Measurements from ENCODE around the gene TRIO.
A peak's percentile ranks its signal among the peaks of the same experiment; 100 is the strongest.

Gene TRIO

DNA sequence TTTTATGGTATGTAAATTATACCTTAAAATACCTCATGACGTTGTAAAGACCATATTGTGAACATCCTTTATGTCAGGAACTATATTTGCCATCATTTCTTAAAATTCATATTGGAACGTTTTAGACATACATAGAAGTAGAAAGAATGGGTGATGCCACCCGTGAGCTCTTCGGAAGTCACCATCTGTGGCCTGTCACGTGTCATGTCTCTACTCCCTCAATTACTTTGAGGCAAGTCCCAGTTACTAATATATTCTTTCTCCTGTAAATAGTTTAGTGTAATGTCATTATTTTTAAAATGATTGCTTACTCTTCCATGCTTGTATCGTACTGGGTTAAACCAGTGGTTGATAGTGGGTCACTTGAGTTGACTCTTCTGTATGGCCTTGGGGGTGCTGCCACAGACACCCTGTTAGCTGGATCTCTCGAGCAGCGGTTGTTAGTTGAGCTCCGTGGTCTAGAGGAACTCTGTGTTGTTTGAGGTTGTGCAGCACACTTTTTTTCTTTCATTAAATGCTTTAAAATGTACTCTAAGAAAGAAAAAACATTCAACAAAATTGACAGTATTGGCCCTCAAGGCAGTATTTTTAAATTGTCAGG, 66.2 kb downstream of the TRIO start:
- no peak for DNase-seq (ENCODE audit: low read depth)

DNA sequence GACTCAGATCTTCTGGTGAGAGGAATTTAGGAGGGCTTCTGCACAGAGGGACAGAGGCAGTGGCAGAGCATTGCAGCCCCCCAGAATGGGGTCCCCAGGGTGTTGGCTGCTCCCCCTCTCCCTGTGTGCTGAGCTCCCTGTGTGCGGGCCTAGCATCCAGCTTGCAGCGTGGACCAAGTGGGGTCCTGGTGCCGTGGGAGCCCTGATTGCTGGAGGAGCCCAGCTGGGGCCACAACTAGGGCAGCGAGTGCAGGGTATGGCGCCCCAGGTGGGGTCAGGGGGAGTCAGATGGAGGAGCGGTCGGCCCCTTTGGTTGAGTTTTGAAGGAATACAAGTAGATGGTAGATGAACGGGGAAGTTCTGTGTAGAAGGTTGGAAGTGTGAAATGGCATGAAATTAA, 66.7 kb downstream of the TRIO start:
- DNase-seq (ENCODE audit: low read depth), result no peak

DNA sequence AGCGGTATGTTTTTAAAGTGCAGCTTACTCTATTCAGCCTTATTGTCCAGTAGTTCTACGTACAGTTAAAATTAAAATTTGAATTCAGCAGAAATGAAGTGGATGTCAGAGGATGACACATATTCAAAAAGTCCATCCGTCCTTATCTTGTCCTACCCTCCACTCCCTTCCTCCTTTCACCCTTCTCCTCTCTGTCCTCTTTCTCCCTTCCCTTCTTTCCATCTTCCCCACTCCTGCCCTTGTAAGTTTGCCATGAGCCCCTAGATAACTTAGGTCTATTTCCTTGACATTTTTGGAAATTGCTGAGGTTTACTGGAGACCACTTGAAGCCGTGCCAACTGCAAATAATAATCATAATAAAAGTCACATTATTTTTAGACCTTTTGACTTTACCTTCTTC, 67.6 kb downstream of the TRIO start:
- no peak for DNase-seq (ENCODE audit: low read depth)

DNA sequence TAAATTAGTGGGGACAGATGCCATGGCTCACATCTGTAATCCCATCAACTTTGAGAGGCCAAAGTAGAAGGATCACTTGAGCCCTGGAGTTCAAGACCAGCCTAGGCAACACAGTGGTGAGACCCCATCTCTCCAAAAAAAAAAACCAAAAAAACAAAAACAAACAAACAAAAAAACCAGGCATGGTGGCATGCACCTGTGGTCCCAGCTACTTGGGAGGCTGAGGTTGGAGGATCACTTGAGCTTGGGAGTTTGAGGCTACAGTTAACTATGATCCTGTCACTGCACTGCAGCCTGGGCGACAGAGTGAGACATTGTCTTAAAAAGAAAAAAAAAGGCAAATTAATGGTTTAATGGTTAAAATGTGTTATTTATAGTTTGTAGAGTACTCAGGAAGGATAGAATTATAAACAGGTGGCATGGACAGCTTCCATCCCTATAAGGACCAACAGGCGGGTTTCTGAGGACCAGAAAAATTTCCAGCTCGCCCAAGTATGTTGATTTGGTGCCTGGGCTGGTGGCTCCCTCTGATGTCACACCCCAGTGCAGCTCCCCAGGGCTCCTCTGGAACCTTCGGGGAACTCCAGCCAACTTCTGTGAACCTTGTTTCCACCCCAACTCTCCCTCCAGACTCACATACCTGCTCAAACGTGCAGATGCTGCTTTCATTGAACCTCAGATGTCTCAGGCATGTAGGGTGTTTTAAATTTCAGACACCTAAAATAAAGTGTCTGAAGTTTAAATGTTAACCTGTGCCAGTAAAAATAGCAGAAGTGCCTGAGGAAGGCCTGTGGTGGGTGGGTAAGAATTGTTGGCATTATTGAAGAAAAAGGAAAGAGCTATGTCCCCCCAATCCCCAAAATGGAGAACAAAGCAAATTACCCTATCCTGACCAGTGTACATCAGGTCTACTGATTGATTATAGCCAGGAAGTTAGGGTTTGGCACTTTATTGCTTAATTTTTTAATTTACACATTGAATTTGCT, 69.0 kb downstream of the TRIO start:
- DNase-seq (ENCODE audit: low read depth), result no peak

DNA sequence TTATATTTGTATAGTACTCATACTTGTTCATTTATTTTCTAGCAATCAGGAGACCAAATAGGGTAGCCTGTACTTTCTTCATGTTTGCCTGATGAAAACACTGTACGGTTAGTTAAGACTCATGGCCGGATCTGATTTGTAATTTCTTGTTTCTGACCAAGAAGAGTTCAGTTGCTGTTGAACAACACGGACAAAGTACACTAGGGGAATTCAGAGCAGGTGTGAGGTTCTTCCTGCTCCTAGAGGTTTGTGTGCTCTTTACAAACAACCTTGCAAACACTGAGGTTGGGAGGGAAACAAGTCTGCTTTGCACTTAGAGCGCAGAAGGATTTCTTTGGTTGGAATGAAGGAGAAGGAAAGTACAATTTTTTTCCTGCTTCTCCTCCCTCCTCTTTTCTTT, 69.7 kb downstream of the TRIO start:
- no peak for DNase-seq (ENCODE audit: low read depth)

DNA sequence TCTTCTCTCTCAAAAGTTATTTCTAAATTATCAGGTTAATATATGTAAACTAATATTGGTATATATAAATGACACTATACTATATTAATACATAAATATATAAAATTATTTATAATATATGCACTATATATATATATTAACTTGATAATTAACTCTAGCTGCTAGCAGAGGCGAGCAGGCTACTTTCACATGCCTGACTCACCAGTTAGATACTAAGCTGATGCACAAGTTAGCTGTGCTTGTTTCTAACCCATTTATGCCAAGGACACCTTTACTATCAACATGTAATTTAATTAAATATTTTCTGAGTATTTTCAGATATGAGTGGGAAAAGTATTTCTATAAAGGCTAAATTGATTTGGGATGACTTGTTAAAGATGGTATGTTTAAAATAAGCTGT, 70.1 kb downstream of the TRIO start:
- DNase-seq (ENCODE audit: low read depth), result no peak

DNA sequence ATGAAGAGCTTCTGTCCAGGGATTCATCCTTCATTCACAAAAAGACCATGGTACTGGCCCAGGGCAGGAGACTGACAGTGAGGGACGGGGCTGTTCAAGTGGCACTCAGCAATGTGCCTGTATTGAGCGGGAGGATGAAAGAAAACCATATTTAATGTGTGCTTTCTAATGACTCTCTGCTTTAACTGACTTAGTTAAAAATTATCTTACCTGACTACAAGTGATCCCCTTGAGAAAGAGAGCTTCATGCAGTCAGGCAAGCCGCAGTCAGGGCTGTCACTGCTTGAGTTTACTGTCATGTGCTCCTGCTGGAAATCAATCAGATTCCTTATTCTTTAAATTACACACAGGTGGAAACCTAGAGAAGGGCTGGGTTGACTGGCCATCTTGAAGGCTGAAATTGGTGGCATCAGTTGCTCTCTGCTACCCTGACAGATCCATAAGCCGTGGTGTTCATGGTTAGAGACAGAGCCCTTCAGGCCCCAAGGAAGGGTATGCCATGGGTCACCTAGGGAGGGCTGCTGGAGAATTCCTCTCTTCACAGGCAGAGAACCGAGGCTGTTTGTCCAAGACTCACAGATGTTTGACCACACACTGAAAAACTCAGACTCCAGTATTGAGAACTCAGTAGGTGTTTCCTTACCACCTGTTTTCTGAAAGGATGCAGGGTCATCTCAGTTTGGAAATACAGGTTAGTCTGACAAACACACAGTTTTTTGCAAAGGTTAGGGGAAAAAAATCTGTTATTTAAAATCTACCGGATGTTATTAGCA, 70.9 kb downstream of the TRIO start:
- no peak for DNase-seq (ENCODE audit: low read depth)

DNA sequence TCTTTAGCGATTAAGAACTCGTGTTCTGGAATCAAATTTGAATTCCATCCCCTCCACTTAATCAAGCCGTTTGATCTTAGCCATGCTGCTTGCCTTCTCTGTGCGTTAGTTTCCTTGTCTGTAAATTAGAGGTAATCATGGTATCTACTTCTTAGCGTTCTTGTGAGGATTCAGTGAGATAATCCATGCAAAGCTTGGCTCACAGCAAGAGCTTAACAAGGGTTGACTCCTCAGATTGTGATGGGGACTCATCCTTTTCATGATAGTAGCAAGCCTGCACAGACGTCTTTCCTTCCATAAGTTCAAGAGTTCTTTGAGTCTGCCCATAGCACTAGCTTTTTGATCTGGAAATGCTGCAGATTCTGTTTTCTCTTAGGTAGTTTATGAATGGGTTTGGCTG, 72.8 kb downstream of the TRIO start:
- no peak for DNase-seq (ENCODE audit: low read depth)

DNA sequence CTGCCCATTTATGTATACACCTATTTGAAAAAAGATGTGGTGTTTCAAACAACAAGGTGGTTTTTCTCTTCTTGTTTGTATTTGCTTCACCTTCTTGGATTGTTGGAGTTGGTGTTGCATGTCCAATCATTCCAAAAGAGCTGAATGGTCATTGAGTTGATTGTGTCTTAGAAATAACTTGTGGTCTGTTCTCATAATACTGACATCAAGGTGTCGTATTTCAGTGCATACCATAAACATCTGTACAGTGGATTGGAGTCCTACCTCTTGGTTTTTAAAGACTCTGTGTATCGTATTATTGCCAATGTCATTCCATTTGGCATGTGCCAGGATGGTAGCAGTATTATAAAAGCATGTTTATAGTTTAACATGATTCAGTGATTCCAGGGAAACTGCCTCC, 73.2 kb downstream of the TRIO start:
- DNase-seq (ENCODE audit: low read depth), result peak; percentile 41

DNA sequence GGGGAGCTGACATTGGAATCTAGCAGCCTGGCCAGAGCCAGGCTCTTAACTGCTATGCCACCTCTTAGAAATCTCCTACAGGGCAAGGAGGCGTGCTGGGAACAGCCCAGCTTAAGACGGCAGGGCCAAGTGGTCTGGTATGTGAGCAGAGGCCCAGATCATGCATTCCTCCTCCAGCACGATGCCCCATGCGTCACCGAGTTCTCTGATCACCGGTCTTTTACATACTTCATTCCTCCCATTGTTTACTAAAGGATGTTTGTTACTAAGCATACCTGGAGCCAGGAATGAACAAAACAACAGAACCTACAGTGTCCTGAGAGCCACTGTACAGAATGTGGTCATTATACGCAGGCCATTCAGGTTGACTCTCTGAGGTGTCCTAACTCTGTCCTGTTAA, 73.8 kb downstream of the TRIO start:
- no peak for DNase-seq (ENCODE audit: low read depth)

DNA sequence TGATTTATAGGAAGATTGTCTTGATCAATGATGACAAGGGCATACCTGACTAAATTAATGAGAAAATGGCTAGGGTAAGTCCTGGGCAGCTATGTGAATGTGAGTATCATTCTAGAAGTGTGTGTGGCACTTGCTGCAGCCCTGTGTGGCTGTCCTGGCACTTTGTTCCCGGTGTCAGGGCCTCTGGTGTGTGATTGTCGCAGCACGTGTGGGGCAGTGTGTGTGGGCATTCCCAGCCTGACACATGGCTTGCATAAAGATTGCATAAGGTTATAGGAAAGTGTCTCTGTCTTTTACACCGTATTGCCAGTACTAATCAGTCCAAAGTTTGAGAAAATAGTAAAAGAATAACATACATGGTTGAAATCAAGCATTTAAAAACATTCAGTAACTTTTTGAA, 74.4 kb downstream of the TRIO start:
- no peak for DNase-seq (ENCODE audit: low read depth)

DNA sequence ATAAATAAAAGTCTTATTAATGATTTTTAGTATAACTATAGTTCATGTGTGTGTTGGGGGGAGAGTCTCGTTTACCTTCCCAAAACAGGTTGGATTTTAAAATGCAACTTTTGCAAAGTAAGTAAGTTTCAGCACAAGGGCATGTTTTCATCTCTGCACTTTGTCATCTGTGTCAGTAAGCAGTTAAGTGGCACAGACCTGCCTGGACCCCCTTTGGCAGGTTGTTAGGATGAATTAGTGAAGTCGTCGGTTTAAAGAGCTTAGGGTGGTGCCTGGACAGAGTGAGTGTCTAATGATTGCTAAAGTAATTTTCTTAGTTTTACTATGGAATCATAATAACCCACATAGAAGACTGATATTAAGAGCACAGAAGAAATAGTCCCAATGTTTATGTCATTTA, 74.9 kb downstream of the TRIO start:
- no peak for DNase-seq (ENCODE audit: low read depth)

DNA sequence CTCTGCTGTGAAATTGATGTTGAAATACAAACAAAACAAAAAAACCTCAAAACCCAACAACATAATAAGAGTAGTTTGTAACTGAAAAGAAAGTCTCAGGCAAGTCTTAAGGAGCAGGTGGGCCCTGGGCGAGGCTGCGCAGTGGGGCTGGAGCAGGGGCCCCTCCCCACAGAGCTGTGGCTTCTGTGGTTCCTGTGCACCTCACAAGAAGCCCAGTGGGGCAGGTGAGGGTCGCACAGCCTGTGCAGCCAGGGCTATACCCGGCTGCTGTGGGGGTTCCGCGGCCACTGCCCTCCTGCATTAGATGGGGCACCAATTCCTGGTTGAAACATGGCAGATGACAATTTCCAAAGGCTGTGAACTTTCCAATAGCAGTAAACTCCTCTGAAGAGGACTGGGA, 75.3 kb downstream of the TRIO start:
- no peak for DNase-seq (ENCODE audit: low read depth)

DNA sequence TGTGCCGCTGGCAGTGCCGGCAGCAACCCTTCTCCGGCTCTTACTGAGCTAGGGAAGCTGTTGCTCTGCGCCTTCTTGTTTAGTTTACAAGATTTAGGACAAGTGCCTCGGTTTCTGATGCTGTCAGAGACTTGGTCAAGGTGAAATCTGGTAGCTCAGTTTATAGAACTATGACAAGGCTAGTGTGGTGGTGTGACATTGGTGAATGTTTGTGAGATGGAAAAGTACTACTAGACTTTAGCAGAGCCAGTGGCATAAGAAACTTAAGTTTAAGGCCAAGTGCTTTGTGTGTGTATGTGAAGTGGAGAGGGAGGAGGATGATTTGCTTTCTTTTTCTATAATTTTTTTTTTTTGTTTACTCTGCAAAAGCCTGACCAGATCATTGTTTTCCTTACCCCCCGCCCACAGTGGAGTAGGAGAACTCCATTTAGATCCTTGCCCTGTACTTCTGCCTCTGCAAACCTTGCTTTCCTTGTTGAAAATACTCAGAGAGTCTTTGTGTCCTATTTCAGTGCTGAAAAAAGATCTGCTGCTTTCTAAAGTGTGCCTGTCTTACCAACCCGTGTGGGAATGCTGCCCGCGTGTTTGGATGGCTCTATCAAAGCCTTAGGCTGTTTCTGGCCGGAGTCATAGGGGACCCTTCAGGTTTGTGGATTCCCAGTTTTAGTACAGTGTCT, 75.9 kb downstream of the TRIO start:
- peak; percentile 40 for DNase-seq (ENCODE audit: low read depth)

DNA sequence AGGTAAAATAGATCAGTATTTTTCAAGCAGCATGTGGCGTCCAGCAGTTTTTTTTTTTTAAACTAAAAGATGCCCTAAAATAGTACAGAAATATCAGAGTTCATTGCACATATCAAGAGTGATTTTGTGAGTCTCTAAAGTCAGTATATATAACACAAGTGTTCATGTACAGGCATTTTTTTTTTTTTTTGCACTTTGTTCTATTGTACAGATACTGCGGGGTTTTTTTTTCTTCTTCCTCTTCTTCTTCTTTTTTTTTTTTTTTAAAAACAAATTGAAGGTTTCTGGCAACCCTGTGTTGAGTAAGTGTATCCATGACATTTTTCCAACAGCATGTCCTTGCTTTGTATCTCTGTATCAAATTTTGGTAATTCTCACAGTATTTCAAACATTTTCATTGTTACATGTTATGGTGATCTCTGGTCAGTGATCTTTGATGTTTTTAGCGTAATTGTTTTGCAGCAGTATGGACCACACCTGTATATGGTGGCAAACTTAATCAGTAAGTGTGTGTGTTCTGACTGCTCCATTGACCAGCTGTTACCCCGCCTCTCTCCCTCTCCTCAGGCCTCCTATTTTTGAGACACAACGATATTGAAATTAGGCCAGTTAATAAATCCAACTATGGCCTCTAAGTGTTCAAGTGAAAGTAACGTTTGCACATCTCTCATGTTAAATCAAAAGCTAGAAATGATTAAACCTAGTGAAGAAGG, 76.8 kb downstream of the TRIO start:
- no peak for DNase-seq (ENCODE audit: low read depth)

DNA sequence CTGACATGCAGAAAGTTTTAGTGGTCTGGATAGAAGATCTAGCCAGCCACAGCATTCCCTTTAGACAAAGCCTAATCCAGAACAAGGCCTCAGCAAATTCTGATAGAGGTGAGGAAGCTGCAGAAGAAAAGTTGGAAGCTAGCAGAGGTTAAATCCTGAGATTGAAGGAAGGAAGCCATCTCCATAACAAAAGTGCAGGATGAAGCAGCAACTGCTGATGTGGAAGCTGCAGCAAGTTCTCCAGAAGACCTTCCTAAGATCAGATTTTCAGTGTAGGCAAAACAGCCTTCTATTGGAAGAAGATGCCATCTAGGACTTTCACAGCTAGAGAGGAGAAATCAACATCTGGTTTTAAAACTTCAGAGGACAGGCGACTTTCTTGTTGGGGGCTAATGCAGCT, 77.5 kb downstream of the TRIO start:
- no peak for DNase-seq (ENCODE audit: low read depth)

DNA sequence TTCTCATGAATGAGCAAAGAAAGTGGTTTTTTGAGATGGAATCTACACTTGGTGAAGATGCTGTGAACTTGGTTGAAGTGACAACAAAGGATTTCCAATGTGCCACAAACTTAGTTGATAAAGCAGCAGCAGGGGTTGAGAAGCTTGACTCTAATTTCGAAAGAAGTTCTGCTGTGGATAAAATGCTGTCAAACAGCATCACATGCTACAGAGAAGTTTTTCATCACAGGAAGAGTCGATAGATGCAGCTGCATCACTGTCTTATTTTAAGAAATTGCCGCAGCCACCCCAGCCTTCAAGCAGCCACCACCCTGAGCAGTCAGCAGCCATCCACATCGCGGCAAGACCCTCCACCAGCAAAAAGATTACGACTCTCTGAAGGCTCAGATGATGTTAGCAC, 78.6 kb downstream of the TRIO start:
- no peak for DNase-seq (ENCODE audit: low read depth)

DNA sequence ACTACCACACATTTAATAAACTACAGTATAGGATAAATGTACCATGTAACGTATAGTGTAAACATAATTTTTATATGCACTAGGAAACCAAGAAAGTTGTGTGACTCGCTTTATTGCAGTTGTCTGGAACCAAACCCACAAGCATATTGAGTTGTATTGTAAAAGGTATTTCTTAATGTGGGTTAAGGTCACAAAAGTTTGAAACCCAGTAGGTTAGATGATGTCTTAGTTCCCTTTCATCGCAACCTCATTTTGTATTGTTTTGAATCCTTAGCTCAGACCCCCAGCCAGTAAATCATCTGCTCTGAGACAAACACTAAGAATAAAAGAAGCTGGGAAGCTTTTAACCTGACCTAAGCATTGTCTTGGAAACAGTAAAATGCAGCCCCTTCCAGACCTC, 79.1 kb downstream of the TRIO start:
- no peak for DNase-seq (ENCODE audit: low read depth)

DNA sequence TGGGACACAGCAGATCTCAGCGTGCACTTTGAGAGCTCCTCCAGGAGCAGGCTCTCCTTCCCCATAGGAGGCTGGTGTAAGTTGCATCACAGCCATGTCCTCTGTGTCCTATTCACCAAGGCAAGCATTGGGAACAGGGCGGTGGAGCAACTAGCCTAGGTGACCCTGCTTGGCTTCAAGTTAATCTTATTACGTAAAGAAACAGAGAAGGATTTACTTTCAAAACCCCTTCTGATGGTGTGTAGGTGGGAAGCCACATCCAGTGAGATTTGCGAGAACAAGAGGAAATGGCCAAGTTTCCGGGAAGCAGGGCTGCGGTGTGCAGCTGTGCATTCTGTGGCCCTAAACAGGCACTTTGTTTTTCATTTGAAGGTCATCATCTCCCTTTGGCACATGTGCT, 80.2 kb downstream of the TRIO start:
- DNase-seq (ENCODE audit: low read depth), result no peak

DNA sequence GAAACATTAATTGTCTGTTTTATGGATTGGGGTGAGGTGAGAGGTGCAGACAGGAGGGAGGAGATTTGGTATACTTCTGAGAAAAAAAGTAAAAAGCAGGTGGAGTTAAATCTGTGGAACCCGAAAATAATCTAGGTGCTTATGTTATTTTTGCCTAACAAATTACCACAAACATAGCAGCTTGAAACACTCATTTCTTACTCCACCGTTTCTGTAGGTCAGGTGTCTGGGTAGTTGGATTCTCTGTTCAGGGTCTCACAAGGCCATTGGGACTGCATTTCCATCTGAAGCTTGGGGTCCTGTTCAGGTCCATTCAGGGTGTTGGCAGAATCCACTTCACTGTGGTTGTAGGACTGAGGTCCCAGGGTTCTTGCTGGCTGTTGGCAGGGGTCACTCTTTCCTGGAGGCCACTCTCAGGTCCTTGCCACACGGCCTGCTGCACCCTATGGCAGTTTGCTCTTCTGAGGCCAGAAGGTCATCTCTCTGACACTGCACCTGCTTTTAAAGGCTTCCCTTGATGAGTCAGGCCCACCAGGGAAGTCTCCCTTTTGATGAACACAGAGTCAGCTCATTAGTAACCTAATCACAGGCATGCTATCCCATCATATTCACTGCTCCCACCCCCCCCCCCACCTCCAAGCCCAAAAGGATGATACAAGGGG, 82.2 kb downstream of the TRIO start:
- no peak for DNase-seq (ENCODE audit: low read depth)

DNA sequence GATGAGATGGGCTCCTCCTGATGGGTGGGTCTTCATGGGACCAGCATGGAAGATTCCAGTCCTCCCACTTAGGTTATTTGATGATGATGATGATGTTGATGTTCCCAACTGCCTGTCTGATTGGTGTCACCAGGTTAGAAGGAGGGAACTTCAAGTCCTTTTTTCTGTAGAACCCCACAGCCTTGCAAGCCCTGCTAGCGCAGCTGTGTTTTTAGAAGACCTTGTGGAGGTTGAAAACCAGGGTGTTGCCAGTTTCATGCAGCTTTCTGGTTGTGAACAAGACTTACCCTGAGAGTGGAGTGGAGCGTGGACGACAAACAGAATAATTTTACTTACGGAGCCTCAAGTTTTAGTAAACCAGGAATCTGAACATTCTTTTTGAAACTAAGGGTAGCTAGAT, 83.0 kb downstream of the TRIO start:
- DNase-seq (ENCODE audit: low read depth), result no peak

All from EH (cell line).